Stimulated activated CD4-positive, alpha-beta T cell treated with anti-CD3 and anti-CD28 coated beads, Interleukin-15, amount 100 ng/mL, for 1 hour (primary cell): ENCODE results near the gene UTP20.
A peak's percentile ranks its signal among the peaks of the same experiment; 100 is the strongest.
"Not testable (repeated sequence)": the region's sequence is repeated elsewhere in the genome, so short reads cannot be mapped to it uniquely, and the experiment has no call there.

Experiments used
- DNase-seq, 2 donors: peaks; one replicate each; pipeline ENCODE4 v3.0.0-alpha.2; 2020; ENCODE audit warnings: low read depth in 1 of 2, low spot score in 1 of 2

The UTP20 gene

GRCh38 chr12:101325590-101325989, 45.7 kb downstream of the UTP20 start:
- no peak for DNase-seq

- DNase-seq: no peak
Observed at GRCh38 chr12:101327051-101327450, 47.1 kb downstream of the UTP20 start.

- DNase-seq: no peak
Observed at GRCh38 chr12:101327546-101327945, 47.6 kb downstream of the UTP20 start.

- DNase-seq: no peak
Observed at GRCh38 chr12:101328917-101329316, 49.0 kb downstream of the UTP20 start.

- no peak for DNase-seq
Observed at GRCh38 chr12:101330631-101331030, 50.7 kb downstream of the UTP20 start.

- no peak for DNase-seq
Observed at GRCh38 chr12:101336437-101336836, 56.5 kb downstream of the UTP20 start.

GRCh38 chr12:101338087-101338486, 58.2 kb downstream of the UTP20 start:
- no peak for DNase-seq

GRCh38 chr12:101343893-101344292, 64.0 kb downstream of the UTP20 start:
- no peak for DNase-seq

- DNase-seq: no peak
Observed at GRCh38 chr12:101351682-101352081, 71.8 kb downstream of the UTP20 start.

GRCh38 chr12:101356794-101357193, 76.9 kb downstream of the UTP20 start:
- DNase-seq: no peak

- no peak for DNase-seq
Observed at GRCh38 chr12:101361455-101361854, 81.5 kb downstream of the UTP20 start.

- no peak for DNase-seq
Observed at GRCh38 chr12:101368016-101368415, 88.1 kb downstream of the UTP20 start.

GRCh38 chr12:101372431-101372830, 92.5 kb downstream of the UTP20 start:
- DNase-seq: no peak

GRCh38 chr12:101375573-101375972, 95.7 kb downstream of the UTP20 start:
- no peak for DNase-seq

GRCh38 chr12:101379149-101379548, 99.2 kb downstream of the UTP20 start:
- no peak for DNase-seq

- DNase-seq: not testable (repeated sequence)
Observed at GRCh38 chr12:101391181-101391580, 111.3 kb downstream of the UTP20 start.

GRCh38 chr12:101407049-101407435, 127.1 kb downstream of the UTP20 start:
- no peak for DNase-seq

GRCh38 chr12:101407436-101408345, 127.8 kb downstream of the UTP20 start, which contains the start of gene ARL1:
TSS of gene ARL1 (minus strand) at chr12:101407772. CDS start at chr12:101407645, 127 bp downstream.
- DNase-seq: peak; percentile 39 to 76

GRCh38 chr12:101410169-101410568, 130.3 kb downstream of the UTP20 start:
- DNase-seq: not testable (repeated sequence)

- DNase-seq: no peak
Observed at GRCh38 chr12:101414533-101415119, 134.7 kb downstream of the UTP20 start.

GRCh38 chr12:101415228-101415627, 135.3 kb downstream of the UTP20 start:
- no peak for DNase-seq

- not testable (repeated sequence) for DNase-seq
Observed at GRCh38 chr12:101422066-101422465, 142.2 kb downstream of the UTP20 start.
